ENCODE data around the gene HSPB9.

The HSPB9 gene

GRCh38 chr17:42160531-42160910 lies 37.9 kb downstream of the HSPB9 start:
- H3K27ac ChIP-seq = no peak overlapping the region
- no peak for TF ChIP-seq CTCF (conservative IDR thresholded peaks at IDR 0.05)
- no peak for TF ChIP-seq ZFX (IDR thresholded peaks at IDR 0.05)

GRCh38 chr17:42163113-42163512 lies 40.5 kb downstream of the HSPB9 start:
- no peak overlapping the region for H3K27ac ChIP-seq
- TF ChIP-seq CTCF (conservative IDR thresholded peaks at IDR 0.05) (no peak; the same call in 1 of the 2 replicates), ZFX (IDR thresholded peaks at IDR 0.05) (no peak)

DNA sequence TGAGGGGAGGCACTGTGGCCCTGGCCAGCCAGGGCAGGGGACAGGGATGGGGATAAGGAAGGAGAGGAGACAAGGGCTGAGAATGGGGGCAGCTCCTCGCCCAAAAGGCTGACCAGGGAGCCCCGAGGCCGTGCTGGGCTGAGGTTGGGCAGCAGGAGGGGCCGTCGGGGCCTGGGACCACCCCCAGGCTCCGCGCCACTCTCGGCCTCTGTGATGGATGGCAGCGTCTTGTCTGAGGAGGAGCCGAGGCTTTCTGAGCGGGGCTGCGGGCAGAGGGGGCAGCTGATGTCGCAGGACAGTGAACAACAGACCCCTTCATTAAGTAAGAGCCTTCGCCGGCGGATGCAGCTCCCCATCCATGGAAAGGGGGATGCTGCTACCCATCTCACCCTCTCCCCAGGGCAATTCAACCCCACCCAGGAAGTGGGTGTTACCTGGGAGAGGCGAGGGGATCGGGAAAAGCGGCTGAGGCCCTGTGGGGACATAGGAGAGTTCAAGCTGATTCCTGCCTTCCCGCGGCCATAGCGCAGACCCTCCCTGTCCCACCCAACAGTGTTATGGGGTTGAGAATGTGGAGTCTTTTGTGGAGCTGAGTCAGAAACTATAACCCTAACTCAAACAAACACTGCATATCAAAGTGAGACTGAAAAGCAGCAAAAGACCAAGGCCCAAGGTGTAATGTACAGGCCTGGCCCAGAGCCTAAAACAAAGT lies 41.2 kb downstream of the HSPB9 start:
- TF ChIP-seq CTCF (conservative IDR thresholded peaks at IDR 0.05) (no peak), ZFX (IDR thresholded peaks at IDR 0.05) (no peak)

DNA sequence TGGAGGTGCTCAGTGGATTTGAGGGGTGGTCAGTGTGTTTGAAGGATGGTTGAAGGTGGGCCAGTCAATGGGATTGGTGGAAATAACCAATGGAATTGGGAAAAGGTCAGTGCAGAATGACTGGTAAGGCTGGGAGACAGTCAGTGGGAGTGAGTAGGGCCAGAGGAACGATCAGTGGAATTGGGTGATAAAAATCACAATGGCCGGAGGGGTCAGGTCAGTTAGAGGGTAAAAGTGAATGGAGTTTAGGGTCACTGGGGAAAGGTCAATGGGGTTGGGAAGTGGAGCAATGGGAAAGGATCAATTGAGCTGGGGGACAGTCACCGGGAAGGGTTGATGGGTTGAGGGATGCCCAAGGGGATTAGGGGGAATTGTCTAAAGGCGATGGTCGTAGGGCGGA lies 43.1 kb downstream of the HSPB9 start:
- TF ChIP-seq ZFX (IDR thresholded peaks at IDR 0.05) = no peak
- TF ChIP-seq CTCF (conservative IDR thresholded peaks at IDR 0.05) = no peak
- H3K27ac ChIP-seq = no peak overlapping the region

More for the DNA sequence above, 41.2 kb downstream of the HSPB9 start:
- H3K27ac ChIP-seq = no peak overlapping the region

DNA sequence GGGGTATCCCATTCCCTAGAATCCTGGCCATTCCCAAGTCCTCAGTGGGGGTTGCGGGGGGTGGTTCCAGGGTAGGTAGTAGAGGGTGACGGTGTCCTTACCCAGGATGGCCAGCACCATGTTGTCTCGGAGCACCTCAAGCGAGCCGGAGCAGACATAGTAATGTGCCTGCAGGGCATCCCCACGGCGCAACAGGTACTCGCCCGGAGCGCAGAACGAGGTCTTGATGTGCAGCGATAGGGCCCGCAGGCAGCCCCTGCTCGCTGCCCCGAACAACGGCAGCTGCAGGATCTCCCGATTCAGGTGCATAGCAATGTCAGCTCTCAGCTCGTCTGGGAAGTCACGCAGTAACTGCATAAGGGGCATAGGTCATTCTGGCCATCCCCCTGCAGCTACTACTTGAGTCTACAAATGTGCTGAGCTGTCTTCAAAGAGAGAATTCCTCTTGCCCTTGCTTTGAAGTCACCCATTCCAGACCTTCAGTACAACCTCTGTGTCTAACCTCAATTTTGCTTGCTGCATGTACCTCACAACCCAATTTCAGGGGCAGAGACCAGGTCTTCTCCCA lies 43.7 kb downstream of the HSPB9 start:
- H3K27ac ChIP-seq = no peak overlapping the region
- TF ChIP-seq CTCF (conservative IDR thresholded peaks at IDR 0.05) (no peak), ZFX (IDR thresholded peaks at IDR 0.05) (no peak)

DNA sequence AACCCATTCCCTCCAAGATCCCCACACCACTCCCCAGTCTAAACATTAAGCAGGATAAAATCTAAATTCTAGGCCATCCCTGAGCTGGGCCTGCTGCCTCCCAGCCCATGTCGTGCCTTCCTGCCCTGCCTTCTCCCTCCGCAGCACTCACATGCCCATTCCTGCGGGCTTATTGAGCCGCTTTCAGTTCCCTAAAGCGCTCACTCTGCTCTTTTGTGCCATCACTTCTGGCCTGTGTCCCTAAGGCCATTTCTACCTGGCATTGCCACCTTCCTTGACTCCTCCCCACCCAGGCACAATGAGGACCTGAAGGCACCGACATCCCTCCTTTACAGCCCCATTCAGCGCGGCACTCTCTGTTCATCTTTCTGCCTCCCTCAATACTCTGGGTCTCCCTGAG lies 45.2 kb downstream of the HSPB9 start:
- H3K27ac ChIP-seq = no peak overlapping the region
- TF ChIP-seq CTCF (conservative IDR thresholded peaks at IDR 0.05) (no peak), ZFX (IDR thresholded peaks at IDR 0.05) (no peak)

GRCh38 chr17:42169351-42169750 lies 46.7 kb downstream of the HSPB9 start:
- H3K27ac ChIP-seq = no peak overlapping the region
- TF ChIP-seq ZFX (IDR thresholded peaks at IDR 0.05) = no peak
- no peak for TF ChIP-seq CTCF (conservative IDR thresholded peaks at IDR 0.05)

All from C4-2B (cell line).